ENCODE data around the gene RASD2. TPM values are rescaled to one million over a fixed set of nuclear protein-coding genes. Genes with fewer than 3 reads are reported as not detected.
A peak's percentile ranks its signal among the peaks of the same experiment; 100 is the strongest.

The RASD2 gene
- total RNA-seq, 1 donor from 2014 or later, result 0.24 TPM

DNA sequence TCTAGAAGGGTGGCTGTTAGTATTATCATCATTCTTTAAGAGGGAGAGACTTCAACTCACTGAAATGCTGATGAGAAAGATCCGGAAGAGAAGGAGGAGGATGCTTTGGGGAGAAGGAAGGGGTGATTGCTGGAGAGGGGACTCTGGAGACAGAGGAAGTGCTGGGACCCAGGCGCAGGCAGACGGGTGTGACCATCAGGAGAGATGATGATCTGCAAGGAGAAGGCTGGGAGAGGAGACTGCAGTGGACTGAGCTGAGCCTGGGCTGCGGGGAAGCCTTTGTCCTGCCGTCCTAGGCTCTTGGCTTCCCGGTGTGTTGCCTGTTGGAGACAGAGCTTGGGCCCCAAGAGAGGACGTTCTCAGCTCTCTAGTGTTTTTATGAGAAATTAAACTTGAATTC lies 22.6 kb downstream of the RASD2 start:
- H3K4me1 Mint-ChIP-seq (ENCODE audit: unreplicated experiment), result peaks cover 40% of the 10 kb centered on the region
- H3K27me3 Mint-ChIP-seq, result peaks cover 26% of the 10 kb centered on the region
- no peak overlapping the region for H3K4me3 Mint-ChIP-seq
- TF ChIP-seq, protein P1, sequence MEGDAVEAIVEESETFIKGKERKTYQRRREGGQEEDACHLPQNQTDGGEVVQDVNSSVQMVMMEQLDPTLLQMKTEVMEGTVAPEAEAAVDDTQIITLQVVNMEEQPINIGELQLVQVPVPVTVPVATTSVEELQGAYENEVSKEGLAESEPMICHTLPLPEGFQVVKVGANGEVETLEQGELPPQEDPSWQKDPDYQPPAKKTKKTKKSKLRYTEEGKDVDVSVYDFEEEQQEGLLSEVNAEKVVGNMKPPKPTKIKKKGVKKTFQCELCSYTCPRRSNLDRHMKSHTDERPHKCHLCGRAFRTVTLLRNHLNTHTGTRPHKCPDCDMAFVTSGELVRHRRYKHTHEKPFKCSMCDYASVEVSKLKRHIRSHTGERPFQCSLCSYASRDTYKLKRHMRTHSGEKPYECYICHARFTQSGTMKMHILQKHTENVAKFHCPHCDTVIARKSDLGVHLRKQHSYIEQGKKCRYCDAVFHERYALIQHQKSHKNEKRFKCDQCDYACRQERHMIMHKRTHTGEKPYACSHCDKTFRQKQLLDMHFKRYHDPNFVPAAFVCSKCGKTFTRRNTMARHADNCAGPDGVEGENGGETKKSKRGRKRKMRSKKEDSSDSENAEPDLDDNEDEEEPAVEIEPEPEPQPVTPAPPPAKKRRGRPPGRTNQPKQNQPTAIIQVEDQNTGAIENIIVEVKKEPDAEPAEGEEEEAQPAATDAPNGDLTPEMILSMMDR (conservative IDR thresholded peaks at IDR 0.05), result no peak
- no peak for DNase-seq (ENCODE audit: extremely low spot score, unreplicated experiment)
- no peaks in the 10 kb centered on the region for H3K9me3 Mint-ChIP-seq
- no peaks in the 10 kb centered on the region for H3K36me3 Mint-ChIP-seq
- no peak overlapping the region for H3K27ac Mint-ChIP-seq

DNA sequence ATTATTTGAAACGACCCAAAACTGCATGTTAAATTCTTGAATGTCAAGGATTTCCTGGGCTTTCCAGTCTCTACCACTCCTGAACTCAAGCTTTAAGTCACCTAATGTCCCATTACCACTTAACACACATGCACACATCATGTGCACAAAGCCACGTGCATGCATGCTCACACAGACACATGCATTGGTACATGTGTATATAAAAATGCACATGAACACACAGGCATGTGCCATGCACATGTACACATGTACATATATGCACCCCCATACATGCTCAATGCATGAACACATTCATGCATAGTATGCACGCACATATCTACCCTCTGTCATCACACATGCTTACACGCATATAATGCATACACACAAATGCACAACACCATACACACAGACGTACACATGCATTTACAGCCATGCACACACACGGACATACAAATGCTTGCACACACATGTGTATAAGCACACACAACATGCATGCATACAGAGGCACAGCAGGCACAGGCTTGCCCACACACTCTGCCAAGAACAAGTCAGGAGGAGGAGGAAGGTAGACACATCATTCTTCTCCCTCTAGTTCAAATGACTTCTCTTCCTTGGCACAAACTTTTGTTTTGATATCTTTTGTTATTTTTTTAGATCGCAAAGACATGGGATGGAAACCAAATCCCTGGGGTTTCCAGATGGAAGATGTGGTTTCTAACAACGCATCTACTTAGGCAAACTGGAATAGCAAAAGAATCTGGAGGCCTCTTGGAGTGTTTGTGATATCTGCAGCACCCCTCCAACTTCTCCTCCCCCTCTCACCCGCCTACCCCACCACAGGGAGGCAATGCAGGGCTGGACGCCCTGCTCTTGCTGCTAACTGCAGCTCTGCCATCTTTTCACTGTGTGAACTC lies 24.6 kb downstream of the RASD2 start:
- no peak overlapping the region for H3K27ac Mint-ChIP-seq
- peaks cover 52% of the 10 kb centered on the region for H3K4me1 Mint-ChIP-seq (ENCODE audit: unreplicated experiment)
- H3K27me3 Mint-ChIP-seq, result peaks cover 24% of the 10 kb centered on the region
- DNase-seq (ENCODE audit: extremely low spot score, unreplicated experiment), result no peak
- no peaks in the 10 kb centered on the region for H3K9me3 Mint-ChIP-seq
- H3K36me3 Mint-ChIP-seq, result no peaks in the 10 kb centered on the region
- H3K4me3 Mint-ChIP-seq, result no peak overlapping the region
- TF ChIP-seq, protein P1 (conservative IDR thresholded peaks at IDR 0.05), result no peak

GRCh38 chr22:35567351-35568141 lies 26.9 kb downstream of the RASD2 start:
- H3K27me3 Mint-ChIP-seq, result peaks cover 23% of the 10 kb centered on the region

DNA sequence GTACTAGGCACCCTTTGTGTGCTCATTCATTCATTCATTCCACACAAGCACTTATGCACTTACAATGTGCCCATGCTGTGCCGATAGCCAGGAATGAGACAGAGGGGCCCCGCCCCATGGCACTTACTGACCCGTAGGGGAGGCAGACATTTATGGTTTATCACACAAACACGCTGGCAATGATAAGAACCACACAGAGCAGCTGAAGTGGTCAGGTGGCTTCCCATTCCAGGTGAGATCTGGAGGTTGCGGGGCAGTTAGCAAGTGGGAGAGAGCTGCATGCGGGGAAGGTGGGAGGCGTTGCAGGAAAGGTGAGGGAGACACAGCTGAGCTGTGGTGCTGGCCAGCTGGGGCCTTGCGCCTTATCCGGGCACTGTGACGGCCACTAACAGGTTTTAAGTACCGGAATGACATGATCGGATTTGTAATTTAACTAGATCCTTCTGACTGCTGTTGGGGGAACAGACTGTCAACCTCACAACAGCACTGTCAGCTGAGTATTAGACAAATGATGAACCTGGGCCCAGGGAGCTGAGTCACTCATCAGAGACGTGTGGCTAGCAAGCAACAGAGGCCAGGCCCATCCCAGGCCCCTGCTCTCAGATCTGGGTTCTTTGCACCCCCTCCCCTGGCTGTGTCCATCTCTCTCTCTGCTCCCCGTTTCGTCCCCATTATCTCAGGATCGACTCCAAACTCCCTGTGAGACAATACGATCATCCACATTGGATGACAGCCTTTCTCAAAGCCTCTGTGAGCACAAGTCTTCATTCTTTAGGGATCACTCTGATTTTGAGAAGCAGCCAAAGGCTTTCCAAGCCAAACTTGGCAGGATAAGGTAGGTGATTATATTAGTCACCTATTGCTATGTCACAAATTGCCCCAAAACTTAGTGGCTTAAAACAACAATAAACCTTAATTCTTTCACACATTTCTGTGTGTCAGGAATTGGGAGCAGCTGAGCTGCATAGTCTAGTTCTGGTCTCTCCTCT lies 28.4 kb downstream of the RASD2 start:
- TF ChIP-seq, protein P1 (conservative IDR thresholded peaks at IDR 0.05), result no peak
- Mint-ChIP-seq H3K27me3 (peaks cover 21% of the 10 kb centered on the region), H3K4me1 (ENCODE audit: unreplicated experiment) (peaks cover 35% of the 10 kb centered on the region), H3K9me3 (no peaks in the 10 kb centered on the region), H3K27ac (no peak overlapping the region), H3K36me3 (no peaks in the 10 kb centered on the region), H3K4me3 (no peak overlapping the region)
- DNase-seq (ENCODE audit: extremely low spot score, unreplicated experiment), result no peak

More at GRCh38 chr22:35567351-35568141, 26.9 kb downstream of the RASD2 start:
- no peak for DNase-seq (ENCODE audit: extremely low spot score, unreplicated experiment)
- peak overlapping the region; percentile 42 for H3K4me3 Mint-ChIP-seq
- TF ChIP-seq, protein P1 (conservative IDR thresholded peaks at IDR 0.05), result no peak
- H3K36me3 Mint-ChIP-seq, result no peaks in the 10 kb centered on the region
- H3K9me3 Mint-ChIP-seq, result no peaks in the 10 kb centered on the region
- H3K27ac Mint-ChIP-seq, result no peak overlapping the region
- H3K4me1 Mint-ChIP-seq (ENCODE audit: unreplicated experiment), result peaks cover 44% of the 10 kb centered on the region

DNA sequence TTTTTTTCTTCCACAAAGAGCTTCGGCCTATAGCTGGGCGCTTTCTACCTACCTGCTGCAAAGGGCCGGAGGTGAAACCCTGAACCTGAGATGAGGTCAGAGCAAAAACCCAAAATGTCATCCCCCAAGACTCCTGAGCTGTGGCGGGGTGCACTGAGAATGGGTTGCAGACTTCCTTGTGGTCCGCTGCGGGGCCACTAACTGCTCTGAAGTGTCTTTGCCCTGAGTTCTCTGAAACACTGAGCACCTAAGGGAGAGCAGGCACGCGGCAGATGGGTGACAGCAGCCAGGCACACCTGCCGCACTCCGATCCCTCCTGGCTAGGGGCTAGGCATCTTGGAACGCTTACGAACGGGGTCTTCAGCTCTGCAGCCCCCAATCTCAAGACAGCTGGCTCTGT lies 29.3 kb downstream of the RASD2 start:
- TF ChIP-seq, protein P1 (conservative IDR thresholded peaks at IDR 0.05), result no peak
- no peak for DNase-seq (ENCODE audit: extremely low spot score, unreplicated experiment)
- peaks cover 39% of the 10 kb centered on the region for H3K4me1 Mint-ChIP-seq (ENCODE audit: unreplicated experiment)
- H3K27ac Mint-ChIP-seq, result no peak overlapping the region
- H3K4me3 Mint-ChIP-seq, result no peak overlapping the region
- peaks cover 23% of the 10 kb centered on the region for H3K27me3 Mint-ChIP-seq
- no peaks in the 10 kb centered on the region for H3K36me3 Mint-ChIP-seq
- H3K9me3 Mint-ChIP-seq, result no peaks in the 10 kb centered on the region

Measured in type B pancreatic cell (in vitro differentiated cells).